ENCODE measurements around the gene ASTN1.

The ASTN1 gene

DNA sequence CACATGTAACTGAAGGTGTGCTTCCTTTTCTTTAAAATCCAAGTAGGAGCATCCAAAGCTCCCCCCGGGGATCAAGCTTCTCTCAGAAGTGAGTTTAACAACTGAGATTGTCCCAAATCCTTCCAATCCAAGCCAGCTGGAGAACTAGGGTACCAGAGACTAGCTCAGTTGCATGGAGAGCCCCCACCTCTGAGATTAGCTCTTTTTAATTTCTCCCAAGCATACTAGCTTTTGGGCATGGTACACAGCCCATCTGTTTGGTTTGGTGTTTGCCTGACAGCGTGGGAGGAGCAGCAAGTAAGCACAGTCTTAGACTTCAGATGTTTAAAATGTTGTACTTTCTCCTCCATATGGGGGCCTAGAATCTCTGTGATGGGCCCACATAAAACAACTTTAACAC is 142.8 kb downstream of the ASTN1 start:
- Histone ChIP-seq H3K36me3 (ENCODE audit: control insufficient read depth, insufficient read depth, low read length) (no peaks in the 10 kb centered on the region), H3K9ac (ENCODE audit: low read depth, low read length) (no peak overlapping the region), H3K4me1 (ENCODE audit: control insufficient read depth, insufficient read depth, low read length) (no peaks in the 10 kb centered on the region), H3K4me3 (ENCODE audit: low read depth, low read length) (no peak overlapping the region), H3K27me3 (ENCODE audit: control insufficient read depth, insufficient read depth, low read length) (no peaks in the 10 kb centered on the region), H3K9me3 (ENCODE audit: control insufficient read depth, insufficient read depth, low read length) (no peaks in the 10 kb centered on the region)

DNA sequence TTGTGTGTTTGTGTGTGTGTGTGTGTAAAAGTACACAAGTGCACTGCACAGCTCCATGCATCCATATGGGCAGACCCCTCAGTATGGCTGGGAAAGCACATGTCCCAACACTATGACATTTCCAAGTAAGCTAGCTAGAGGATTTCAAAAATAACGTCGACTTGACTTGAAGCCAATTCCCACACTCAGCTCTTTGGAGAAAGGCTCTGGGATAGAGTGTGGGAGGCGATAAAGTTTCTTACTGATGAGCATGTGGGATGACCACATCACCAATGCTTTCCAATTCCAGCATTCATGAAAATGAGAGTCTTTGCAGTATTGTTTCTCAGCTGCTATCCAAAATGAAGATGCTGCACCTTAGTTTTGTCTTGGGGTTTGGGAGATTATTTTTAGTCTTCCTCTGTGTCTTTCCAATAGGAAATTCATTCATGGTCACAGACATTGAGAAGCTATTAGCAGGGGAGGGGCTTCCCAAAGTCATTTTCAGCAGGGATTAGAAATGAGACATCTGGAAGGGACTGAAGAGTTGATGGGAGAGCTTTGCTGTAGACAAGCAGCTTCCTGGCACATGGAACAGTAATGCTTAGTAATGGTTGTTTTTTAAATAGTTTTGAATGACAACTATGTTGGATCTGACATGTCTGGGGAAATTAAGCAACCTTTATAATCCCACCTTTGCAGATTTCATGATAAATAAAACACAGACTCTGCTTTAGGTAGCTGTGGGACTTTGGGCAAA is 143.5 kb downstream of the ASTN1 start:
- Histone ChIP-seq H3K9ac (ENCODE audit: low read depth, low read length) (no peak overlapping the region), H3K4me3 (ENCODE audit: low read depth, low read length) (no peak overlapping the region), H3K9me3 (ENCODE audit: control insufficient read depth, insufficient read depth, low read length) (no peaks in the 10 kb centered on the region), H3K36me3 (ENCODE audit: control insufficient read depth, insufficient read depth, low read length) (no peaks in the 10 kb centered on the region), H3K27me3 (ENCODE audit: control insufficient read depth, insufficient read depth, low read length) (no peaks in the 10 kb centered on the region), H3K4me1 (ENCODE audit: control insufficient read depth, insufficient read depth, low read length) (no peaks in the 10 kb centered on the region)

DNA sequence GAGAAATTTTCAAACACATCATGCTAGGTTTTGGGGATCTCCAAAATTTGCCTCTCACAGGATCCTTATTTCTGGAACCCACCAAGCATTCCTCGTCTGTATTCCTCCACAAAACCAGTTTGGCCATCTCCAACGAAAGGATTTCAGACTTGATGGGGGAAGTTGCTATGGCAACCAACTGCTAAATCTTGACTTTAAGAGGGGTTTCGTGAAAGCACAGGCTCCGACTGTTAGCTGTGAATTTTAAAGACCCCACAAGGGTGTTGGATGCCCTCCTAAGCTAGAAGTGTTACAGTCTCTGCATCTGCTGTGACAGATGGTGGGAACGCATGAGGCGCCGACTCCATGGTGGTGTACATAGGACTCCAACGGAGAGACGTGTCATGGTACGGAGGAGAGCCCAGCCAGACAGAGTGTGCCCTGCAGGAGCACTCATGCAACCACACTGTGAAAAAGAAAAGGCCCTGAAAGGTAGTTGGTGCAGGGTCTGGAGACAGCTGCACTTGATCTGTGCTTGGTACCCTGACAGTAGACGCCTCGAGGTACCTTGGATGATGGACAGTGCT is 147.1 kb downstream of the ASTN1 start:
- Histone ChIP-seq H3K9ac (ENCODE audit: low read depth, low read length) (no peak overlapping the region), H3K4me3 (ENCODE audit: low read depth, low read length) (no peak overlapping the region), H3K36me3 (ENCODE audit: control insufficient read depth, insufficient read depth, low read length) (no peaks in the 10 kb centered on the region), H3K4me1 (ENCODE audit: control insufficient read depth, insufficient read depth, low read length) (no peaks in the 10 kb centered on the region), H3K9me3 (ENCODE audit: control insufficient read depth, insufficient read depth, low read length) (no peaks in the 10 kb centered on the region), H3K27me3 (ENCODE audit: control insufficient read depth, insufficient read depth, low read length) (no peaks in the 10 kb centered on the region)

DNA sequence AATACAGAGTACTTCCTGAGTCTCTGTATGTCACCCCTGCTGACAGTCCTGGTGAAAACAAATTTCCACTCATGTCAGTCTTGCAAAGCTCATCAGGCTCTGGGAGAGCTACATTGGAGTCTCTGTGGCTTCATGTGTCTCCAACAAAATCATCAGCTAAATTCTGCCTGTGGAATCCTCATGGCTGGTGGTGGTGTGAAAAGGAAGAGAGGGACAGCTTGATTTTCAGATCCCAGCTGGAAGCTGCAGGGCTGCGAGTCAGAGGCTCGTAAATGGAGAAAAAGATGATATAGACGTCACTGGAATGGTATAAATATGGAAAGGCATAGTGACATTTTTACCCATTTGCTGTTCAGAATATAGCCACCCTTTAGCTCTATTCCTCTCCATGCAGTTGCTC is 150.2 kb downstream of the ASTN1 start:
- Histone ChIP-seq H3K36me3 (ENCODE audit: control insufficient read depth, insufficient read depth, low read length) (no peaks in the 10 kb centered on the region), H3K4me3 (ENCODE audit: low read depth, low read length) (no peak overlapping the region), H3K9ac (ENCODE audit: low read depth, low read length) (no peak overlapping the region), H3K4me1 (ENCODE audit: control insufficient read depth, insufficient read depth, low read length) (no peaks in the 10 kb centered on the region), H3K27me3 (ENCODE audit: control insufficient read depth, insufficient read depth, low read length) (no peaks in the 10 kb centered on the region), H3K9me3 (ENCODE audit: control insufficient read depth, insufficient read depth, low read length) (no peaks in the 10 kb centered on the region)

DNA sequence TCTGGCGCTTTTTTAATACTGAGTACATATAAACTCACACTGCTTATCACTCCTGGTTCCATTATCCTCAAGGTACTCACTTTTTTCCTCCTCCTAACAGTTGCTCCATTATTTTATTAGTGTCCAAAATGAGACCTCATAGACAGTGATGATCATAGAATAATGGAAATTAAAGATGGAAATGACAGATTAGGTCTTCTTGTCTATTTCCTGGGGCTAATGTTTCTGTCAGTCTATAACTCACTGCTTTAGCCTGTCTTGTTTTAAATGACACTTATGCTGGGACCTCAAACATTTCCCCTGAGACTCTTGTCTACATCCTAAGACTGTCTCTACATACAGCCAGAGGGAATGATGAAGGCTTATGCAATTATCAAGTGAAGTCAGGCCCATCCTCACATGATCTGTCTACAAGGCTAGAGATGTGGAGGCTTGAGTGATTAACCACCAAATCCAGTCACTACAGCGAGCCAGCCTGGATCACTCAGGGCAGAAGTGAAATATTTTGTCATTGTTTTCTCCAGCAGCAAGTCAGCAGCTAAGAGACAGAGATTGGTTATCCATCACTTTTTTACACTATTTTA is 152.1 kb downstream of the ASTN1 start:
- no peaks in the 10 kb centered on the region for H3K27me3 ChIP-seq (ENCODE audit: control insufficient read depth, insufficient read depth, low read length)
- H3K9ac ChIP-seq (ENCODE audit: low read depth, low read length) = no peak overlapping the region
- H3K9me3 ChIP-seq (ENCODE audit: control insufficient read depth, insufficient read depth, low read length) = no peaks in the 10 kb centered on the region
- no peaks in the 10 kb centered on the region for H3K4me1 ChIP-seq (ENCODE audit: control insufficient read depth, insufficient read depth, low read length)
- H3K4me3 ChIP-seq (ENCODE audit: low read depth, low read length) = no peak overlapping the region
- no peaks in the 10 kb centered on the region for H3K36me3 ChIP-seq (ENCODE audit: control insufficient read depth, insufficient read depth, low read length)

DNA sequence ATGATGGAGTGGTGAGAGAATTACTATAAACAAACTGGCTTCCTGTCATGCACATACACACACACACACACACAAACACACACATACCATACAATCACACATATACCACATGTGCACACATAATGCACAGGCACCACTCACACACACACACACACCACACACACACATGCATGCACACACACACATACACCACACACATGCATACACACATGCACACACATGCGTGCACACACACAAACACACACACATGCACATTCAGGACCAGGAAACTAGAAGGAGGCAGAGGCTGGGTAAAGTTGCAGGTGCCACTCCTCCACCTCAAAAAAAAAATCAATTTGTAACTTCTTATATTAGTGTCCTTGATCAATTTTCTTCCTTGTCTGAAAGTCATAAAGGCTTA is 153.0 kb downstream of the ASTN1 start:
- Histone ChIP-seq H3K4me3 (ENCODE audit: low read depth, low read length) (no peak overlapping the region), H3K9me3 (ENCODE audit: control insufficient read depth, insufficient read depth, low read length) (no peaks in the 10 kb centered on the region), H3K36me3 (ENCODE audit: control insufficient read depth, insufficient read depth, low read length) (no peaks in the 10 kb centered on the region), H3K4me1 (ENCODE audit: control insufficient read depth, insufficient read depth, low read length) (no peaks in the 10 kb centered on the region), H3K27me3 (ENCODE audit: control insufficient read depth, insufficient read depth, low read length) (no peaks in the 10 kb centered on the region), H3K9ac (ENCODE audit: low read depth, low read length) (no peak overlapping the region)

DNA sequence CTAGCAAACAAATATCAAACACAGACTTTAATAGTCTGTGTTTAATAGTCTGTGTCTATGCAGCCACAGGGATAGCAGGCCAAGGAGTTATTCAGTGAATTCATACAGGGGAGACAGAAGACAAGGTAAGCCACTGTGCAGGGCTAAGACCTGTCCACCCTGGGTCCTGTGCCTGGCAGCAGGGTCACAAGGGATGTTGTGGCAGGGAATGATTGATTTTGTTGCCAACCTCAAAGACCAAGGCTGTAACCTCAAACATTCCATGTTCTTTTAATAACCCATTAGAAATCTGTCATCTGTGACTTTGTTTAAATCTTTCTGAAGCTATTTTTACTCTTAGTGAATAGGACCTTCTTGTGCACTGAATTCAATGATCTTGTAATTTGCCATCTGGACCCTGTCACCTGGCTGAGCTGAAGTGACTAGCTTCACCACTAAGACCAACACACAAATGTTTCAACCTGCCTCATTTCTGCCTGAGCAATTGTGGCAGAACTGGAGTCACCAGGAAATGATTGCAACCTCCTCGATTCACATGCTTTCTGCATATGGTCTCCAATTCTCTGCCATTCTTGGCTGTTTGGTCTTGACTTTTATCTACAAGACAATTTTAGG is 154.2 kb downstream of the ASTN1 start:
- no peaks in the 10 kb centered on the region for H3K4me1 ChIP-seq (ENCODE audit: control insufficient read depth, insufficient read depth, low read length)
- H3K9me3 ChIP-seq (ENCODE audit: control insufficient read depth, insufficient read depth, low read length) = no peaks in the 10 kb centered on the region
- H3K36me3 ChIP-seq (ENCODE audit: control insufficient read depth, insufficient read depth, low read length) = no peaks in the 10 kb centered on the region
- no peak overlapping the region for H3K4me3 ChIP-seq (ENCODE audit: low read depth, low read length)
- no peak overlapping the region for H3K9ac ChIP-seq (ENCODE audit: low read depth, low read length)
- H3K27me3 ChIP-seq (ENCODE audit: control insufficient read depth, insufficient read depth, low read length) = no peaks in the 10 kb centered on the region

DNA sequence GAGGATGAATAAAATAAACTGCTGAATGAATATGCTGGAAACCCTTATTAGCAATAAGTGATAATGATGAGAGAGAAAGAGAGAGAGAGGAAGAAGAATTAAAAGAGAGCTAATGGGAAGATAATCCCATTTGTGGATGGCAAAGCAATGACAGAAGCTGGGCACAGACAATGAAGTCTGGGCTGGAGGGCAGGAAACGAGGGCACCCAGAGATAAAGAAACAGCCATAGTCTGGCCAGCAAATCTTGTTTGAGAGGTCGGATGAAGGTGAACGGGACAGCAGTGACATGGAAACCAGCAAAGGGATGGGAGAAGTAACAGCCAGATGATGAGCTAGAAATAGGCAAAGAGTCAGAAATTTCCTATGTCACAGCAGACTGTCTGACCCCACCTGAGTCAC is 155.9 kb downstream of the ASTN1 start:
- Histone ChIP-seq H3K9ac (ENCODE audit: low read depth, low read length) (no peak overlapping the region), H3K4me3 (ENCODE audit: low read depth, low read length) (no peak overlapping the region), H3K36me3 (ENCODE audit: control insufficient read depth, insufficient read depth, low read length) (no peaks in the 10 kb centered on the region), H3K9me3 (ENCODE audit: control insufficient read depth, insufficient read depth, low read length) (no peaks in the 10 kb centered on the region), H3K4me1 (ENCODE audit: control insufficient read depth, insufficient read depth, low read length) (no peaks in the 10 kb centered on the region), H3K27me3 (ENCODE audit: control insufficient read depth, insufficient read depth, low read length) (no peaks in the 10 kb centered on the region)

DNA sequence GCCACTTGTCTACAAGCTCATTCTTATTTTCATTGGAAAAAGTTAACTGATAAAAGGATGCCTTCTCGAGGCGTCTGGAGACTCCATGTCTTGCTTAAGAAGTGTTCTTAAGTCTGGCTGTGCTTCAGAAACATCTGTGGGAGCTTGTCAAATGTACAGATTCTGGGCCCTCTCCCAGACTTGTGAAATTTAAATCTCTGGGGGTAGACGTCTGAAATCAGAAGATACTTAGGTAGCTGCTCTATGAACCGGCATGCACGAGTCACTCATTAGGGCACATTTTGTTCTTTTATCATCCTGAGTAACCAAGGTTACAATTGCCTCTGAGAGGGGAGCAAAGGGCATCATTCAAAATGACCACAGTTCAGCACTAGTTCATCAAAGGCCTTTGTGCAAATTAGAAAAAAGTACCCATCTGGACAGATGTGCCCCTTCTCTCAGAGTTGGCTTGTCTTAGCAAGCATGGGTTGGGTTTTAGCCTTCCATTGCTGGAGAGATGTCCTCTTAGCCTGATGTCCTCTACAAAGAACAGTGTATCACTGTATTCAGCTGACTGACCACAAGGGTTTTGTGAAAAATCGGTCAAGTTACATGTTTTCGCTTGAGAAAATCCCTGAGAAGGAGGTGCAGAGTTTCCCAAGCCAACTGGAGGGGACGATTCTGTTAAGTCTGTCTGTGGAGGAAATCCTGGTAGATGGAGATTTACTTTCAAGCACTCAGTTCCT is 156.9 kb downstream of the ASTN1 start:
- Histone ChIP-seq H3K36me3 (ENCODE audit: control insufficient read depth, insufficient read depth, low read length) (no peaks in the 10 kb centered on the region), H3K4me1 (ENCODE audit: control insufficient read depth, insufficient read depth, low read length) (no peaks in the 10 kb centered on the region), H3K4me3 (ENCODE audit: low read depth, low read length) (no peak overlapping the region), H3K9ac (ENCODE audit: low read depth, low read length) (no peak overlapping the region), H3K9me3 (ENCODE audit: control insufficient read depth, insufficient read depth, low read length) (no peaks in the 10 kb centered on the region), H3K27me3 (ENCODE audit: control insufficient read depth, insufficient read depth, low read length) (no peaks in the 10 kb centered on the region)

DNA sequence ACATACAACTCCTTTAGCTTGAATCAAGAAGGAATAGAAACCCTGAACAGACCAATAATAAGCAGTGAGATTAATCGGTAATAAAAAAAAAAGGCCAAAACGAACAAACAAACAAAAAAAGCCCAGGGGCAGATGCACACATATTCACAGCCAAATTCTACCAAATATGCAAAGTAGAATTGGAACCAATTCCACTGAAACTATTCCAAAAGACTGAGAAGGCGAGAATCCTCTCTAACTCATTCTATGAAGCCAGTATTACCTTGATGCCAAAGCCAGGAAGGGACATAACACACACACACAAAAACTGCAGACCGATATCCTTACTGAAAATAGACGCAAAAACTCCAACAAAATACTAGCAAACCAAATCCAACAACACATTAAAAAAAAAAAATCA is 161.6 kb downstream of the ASTN1 start:
- no peak overlapping the region for H3K4me3 ChIP-seq (ENCODE audit: low read depth, low read length)
- H3K9ac ChIP-seq (ENCODE audit: low read depth, low read length) = no peak overlapping the region
- H3K9me3 ChIP-seq (ENCODE audit: control insufficient read depth, insufficient read depth, low read length) = no peaks in the 10 kb centered on the region
- no peaks in the 10 kb centered on the region for H3K36me3 ChIP-seq (ENCODE audit: control insufficient read depth, insufficient read depth, low read length)
- no peaks in the 10 kb centered on the region for H3K4me1 ChIP-seq (ENCODE audit: control insufficient read depth, insufficient read depth, low read length)
- H3K27me3 ChIP-seq (ENCODE audit: control insufficient read depth, insufficient read depth, low read length) = no peaks in the 10 kb centered on the region

DNA sequence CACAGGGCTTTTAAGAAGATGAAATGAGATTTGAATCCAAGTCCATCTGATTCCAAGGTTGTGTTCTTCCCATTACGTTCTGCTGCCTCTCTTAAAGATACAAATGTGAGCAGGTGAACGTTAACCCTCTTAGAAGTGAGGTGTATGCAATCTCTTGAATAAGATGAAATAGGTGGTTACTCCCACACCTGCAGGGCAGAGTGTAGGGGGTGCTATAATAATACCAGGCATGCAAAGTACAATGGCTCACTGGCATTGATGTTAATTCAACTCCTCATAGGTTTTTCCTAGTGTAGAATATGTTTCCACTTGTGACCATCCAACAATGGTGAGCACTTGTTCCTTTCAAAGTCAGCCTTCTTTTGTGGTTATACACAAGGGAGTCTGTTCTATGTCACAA is 163.0 kb downstream of the ASTN1 start:
- Histone ChIP-seq H3K27me3 (ENCODE audit: control insufficient read depth, insufficient read depth, low read length) (peaks cover 6% of the 10 kb centered on the region), H3K9ac (ENCODE audit: low read depth, low read length) (no peak overlapping the region), H3K4me3 (ENCODE audit: low read depth, low read length) (no peak overlapping the region)

More for the DNA sequence above, 163.0 kb downstream of the ASTN1 start:
- Histone ChIP-seq H3K4me1 (ENCODE audit: control insufficient read depth, insufficient read depth, low read length) (no peaks in the 10 kb centered on the region), H3K9me3 (ENCODE audit: control insufficient read depth, insufficient read depth, low read length) (no peaks in the 10 kb centered on the region), H3K36me3 (ENCODE audit: control insufficient read depth, insufficient read depth, low read length) (no peaks in the 10 kb centered on the region)

All from iPS-15b (cell line).